ENCODE data around the gene TSPAN18. TPM values are rescaled to one million over a fixed set of nuclear protein-coding genes. Genes with fewer than 3 reads are reported as not detected.

Gene TSPAN18
- total RNA-seq, 4 donors from 2014 or later = 2.6 to 28.9 (median 4.9) TPM

DNA sequence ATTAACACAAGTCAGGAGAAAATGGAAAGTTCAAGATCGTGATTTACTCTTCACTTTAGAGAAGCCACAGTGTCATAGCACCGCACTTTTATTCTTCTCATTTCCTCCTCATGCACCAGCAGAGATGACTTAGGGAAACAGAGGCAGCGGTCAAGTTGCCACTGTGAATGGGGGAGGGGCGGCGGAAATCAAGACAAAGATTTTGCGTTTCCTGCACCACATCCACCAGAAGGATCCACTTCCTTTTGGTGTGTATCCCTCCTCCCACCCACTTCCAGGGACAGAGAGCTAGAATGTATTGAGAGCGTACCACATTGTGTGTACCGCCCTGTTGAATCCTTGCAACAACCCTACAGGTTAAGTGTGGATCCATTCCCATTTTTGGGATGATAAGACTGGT, 21.8 kb downstream of the TSPAN18 start:
- in situ Hi-C loops (cut with MboI; ENCODE audit: low pct_ligation_motif_present in 1 of 4, low pct_unique_long_range_greater_than_20kb in 1 of 4, low sequenced_read_pairs in 3 of 4) = loop anchor here in 1 of 4 donors (25.0 kb wide), 1 partner anchor 139 kb away; no protein-coding TSS in a partner anchor
- Histone ChIP-seq H3K9me3 (no peaks in the 10 kb centered on the region), H3K27ac (peak overlapping the region in 3 of 4 donors; percentile 54 to 65 (median 58)), H3K4me1 (peaks cover 8 to 32% (median 16%) of the 10 kb centered on the region in 4 donors), H3K4me3 (no peak overlapping the region), H3K36me3 (no peaks in the 10 kb centered on the region), H3K27me3 (no peaks in the 10 kb centered on the region)
- 94 to 100% methylated on average over 2 to 8 of the region's 8 CpGs for WGBS, 2 donors (ENCODE audit: low coverage in 1 of 2)
- intact Hi-C loops (cut with DNase I; ENCODE audit: low total_unique reads) = no loop called here
- TF ChIP-seq EP300 (IDR thresholded peaks at IDR 0.05; ENCODE audit: low read depth) = no peak
- DNase-seq = no peak

DNA sequence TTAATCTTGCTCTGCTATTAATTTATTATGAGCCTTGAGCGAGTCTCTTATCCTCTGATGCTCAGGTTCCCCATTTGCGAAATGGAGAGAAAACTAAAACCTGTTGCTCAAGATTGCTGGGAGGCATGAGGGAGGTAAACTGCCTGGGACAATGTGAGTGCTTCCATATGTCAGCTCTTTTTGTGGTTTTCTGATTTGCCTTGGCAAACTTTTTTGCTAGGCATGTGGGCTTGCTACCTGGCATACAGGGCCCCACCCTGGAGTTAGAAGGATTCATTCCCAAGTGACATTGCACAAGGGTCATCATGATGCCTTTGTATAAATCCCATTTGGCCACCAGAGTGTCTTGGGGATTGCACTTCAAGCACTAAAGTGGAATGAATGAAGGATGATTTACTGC, 22.4 kb downstream of the TSPAN18 start:
- in situ Hi-C loops (cut with MboI; ENCODE audit: low pct_ligation_motif_present in 1 of 4, low pct_unique_long_range_greater_than_20kb in 1 of 4, low sequenced_read_pairs in 3 of 4) = loop anchor here in 1 of 4 donors (25.0 kb wide), 1 partner anchor 138 kb away; no protein-coding TSS in a partner anchor
- Histone ChIP-seq H3K36me3 (no peaks in the 10 kb centered on the region), H3K27me3 (no peaks in the 10 kb centered on the region), H3K4me1 (peaks cover 8 to 30% (median 14%) of the 10 kb centered on the region in 4 donors), H3K4me3 (no peak overlapping the region), H3K9me3 (no peaks in the 10 kb centered on the region), H3K27ac (peak overlapping the region in 1 of 4 donors; percentile 58)
- intact Hi-C loops (cut with DNase I; ENCODE audit: low total_unique reads) = no loop called here
- TF ChIP-seq, protein P1, sequence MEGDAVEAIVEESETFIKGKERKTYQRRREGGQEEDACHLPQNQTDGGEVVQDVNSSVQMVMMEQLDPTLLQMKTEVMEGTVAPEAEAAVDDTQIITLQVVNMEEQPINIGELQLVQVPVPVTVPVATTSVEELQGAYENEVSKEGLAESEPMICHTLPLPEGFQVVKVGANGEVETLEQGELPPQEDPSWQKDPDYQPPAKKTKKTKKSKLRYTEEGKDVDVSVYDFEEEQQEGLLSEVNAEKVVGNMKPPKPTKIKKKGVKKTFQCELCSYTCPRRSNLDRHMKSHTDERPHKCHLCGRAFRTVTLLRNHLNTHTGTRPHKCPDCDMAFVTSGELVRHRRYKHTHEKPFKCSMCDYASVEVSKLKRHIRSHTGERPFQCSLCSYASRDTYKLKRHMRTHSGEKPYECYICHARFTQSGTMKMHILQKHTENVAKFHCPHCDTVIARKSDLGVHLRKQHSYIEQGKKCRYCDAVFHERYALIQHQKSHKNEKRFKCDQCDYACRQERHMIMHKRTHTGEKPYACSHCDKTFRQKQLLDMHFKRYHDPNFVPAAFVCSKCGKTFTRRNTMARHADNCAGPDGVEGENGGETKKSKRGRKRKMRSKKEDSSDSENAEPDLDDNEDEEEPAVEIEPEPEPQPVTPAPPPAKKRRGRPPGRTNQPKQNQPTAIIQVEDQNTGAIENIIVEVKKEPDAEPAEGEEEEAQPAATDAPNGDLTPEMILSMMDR (IDR thresholded peaks at IDR 0.05) = no peak
- TF ChIP-seq POLR2A (IDR thresholded peaks at IDR 0.05) (no peak), EP300 (IDR thresholded peaks at IDR 0.05; ENCODE audit: low read depth) (no peak), POLR2AphosphoS5 (IDR thresholded peaks at IDR 0.05) (no peak)
- 100% methylated on average over 2 of the region's 2 CpGs; no CpG with 5 or more reads in 1 of the 2 donors for WGBS, 2 donors (ENCODE audit: low coverage in 1 of 2)
- no peak for DNase-seq

DNA sequence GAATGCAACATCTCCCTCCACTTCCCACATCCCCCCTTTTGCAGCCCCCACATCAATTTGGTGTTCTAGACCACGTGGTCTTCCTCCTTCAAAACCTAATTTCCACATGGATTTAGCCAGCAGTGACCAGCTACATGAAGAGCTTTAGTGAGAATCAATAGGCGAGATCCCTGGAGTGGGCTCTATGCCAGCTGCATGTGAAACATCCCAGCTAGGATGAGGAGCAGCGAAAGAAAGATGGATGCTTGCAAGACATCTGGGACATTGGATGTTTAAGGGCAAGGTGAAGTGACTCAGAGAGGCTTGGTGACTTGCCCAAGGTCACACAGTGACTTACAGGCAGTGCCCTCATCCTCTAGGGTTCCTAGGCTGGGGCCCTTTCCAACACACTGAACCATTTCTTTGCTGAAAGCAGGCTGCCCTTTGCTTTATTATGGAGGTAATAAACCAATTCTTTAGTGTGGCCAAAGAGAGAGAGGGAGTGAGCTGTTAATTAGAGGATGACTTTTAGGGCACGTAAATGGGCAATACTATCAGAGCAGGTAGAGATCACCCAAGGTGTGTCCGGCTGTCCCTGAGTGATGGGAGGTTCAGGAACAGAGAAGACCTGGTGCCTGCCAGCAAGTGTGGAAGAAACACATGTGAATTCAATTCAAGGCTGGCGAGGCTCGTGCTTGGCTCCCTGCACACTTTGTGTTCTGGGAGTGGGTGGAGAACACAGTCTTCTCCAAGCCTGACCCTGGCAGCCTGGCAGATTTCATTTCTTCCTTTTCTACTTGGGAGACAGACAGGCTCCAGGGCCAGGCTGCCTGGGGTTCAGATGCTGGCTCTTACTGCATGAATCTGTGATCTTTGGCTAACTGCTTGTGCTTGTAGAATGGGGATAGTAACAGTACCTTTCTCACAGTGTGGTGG, 24.0 kb downstream of the TSPAN18 start:
- Histone ChIP-seq H3K36me3 (no peaks in the 10 kb centered on the region), H3K27ac (peak overlapping the region; percentile 34 to 74 (median 58)), H3K27me3 (no peaks in the 10 kb centered on the region), H3K4me3 (no peak overlapping the region), H3K9me3 (no peaks in the 10 kb centered on the region), H3K4me1 (peaks cover 6 to 42% (median 18%) of the 10 kb centered on the region in 4 donors)
- 27 to 48% methylated on average over 2 to 7 of the region's 7 CpGs for WGBS, 2 donors (ENCODE audit: low coverage in 1 of 2)
- no peak for DNase-seq
- in situ Hi-C loops (cut with MboI; ENCODE audit: low pct_ligation_motif_present in 1 of 4, low pct_unique_long_range_greater_than_20kb in 1 of 4, low sequenced_read_pairs in 3 of 4) = no loop called here
- TF ChIP-seq POLR2AphosphoS5 (IDR thresholded peaks at IDR 0.05) = no peak
- TF ChIP-seq POLR2A (IDR thresholded peaks at IDR 0.05) = no peak
- intact Hi-C loops (cut with DNase I; ENCODE audit: low total_unique reads) = no loop called here

DNA sequence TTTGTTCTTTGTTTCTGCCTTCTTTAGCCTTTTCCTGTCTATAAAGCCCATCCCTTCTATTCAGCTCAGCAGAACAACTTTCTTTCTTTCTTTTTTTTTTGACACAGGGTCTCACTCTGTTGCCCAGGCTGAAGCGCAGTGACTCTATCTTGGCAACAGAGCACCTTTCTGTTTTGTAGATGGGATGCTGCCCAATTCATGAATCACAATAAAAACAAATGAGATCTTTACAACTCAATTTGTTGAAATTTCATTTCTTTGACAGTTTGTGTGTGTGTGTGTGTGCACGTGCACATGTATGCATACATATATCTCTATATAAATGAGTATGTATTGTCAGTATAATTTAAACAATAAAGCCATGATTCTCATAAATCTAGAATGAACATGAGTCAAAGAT, 25.5 kb downstream of the TSPAN18 start:
- intact Hi-C loops (cut with DNase I; ENCODE audit: low total_unique reads) = no loop called here
- H3K4me3 ChIP-seq = no peak overlapping the region
- in situ Hi-C loops (cut with MboI; ENCODE audit: low pct_ligation_motif_present in 1 of 4, low pct_unique_long_range_greater_than_20kb in 1 of 4, low sequenced_read_pairs in 3 of 4) = no loop called here
- no peak for TF ChIP-seq POLR2A (IDR thresholded peaks at IDR 0.05)
- TF ChIP-seq EP300 (IDR thresholded peaks at IDR 0.05; ENCODE audit: low read depth) = no peak
- TF ChIP-seq, protein P1 (IDR thresholded peaks at IDR 0.05) = no peak
- TF ChIP-seq POLR2AphosphoS5 (IDR thresholded peaks at IDR 0.05) = no peak
- no peaks in the 10 kb centered on the region for H3K27me3 ChIP-seq
- H3K36me3 ChIP-seq = no peaks in the 10 kb centered on the region
- DNase-seq = no peak
- peaks cover 6 to 36% (median 16%) of the 10 kb centered on the region in 4 donors for H3K4me1 ChIP-seq
- WGBS, 2 donors (ENCODE audit: low coverage in 1 of 2) = 80 to 89% methylated on average over 2 of the region's 2 CpGs
- H3K9me3 ChIP-seq = no peaks in the 10 kb centered on the region
- H3K27ac ChIP-seq = peak overlapping the region in 3 of 4 donors; percentile 34 to 87 (median 73)

DNA sequence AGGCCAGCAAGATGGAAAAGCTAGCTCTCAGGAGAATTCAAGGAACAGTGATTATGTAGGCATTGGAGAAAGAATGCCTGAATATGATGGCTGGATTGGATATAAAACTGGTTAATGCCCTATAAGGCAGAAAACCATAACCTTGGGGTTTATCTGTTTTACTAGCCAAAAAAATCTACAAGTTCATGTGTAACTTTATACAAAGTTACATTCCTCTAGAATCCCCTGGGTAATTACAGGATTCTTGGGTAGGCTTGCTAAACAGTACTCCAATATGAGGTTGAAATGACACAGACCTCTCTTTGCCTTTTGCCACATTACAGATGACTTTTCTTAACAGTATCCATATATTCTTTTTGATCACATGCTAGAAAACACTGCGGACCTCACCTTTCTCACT, 26.0 kb downstream of the TSPAN18 start:
- in situ Hi-C loops (cut with MboI; ENCODE audit: low pct_ligation_motif_present in 1 of 4, low pct_unique_long_range_greater_than_20kb in 1 of 4, low sequenced_read_pairs in 3 of 4) = no loop called here
- WGBS, 2 donors (ENCODE audit: low coverage in 1 of 2) = 97% methylated on average over 1 of the region's 1 CpG; no CpG with 5 or more reads in 1 of the 2 donors
- H3K36me3 ChIP-seq = no peaks in the 10 kb centered on the region
- H3K27me3 ChIP-seq = no peaks in the 10 kb centered on the region
- DNase-seq = no peak
- TF ChIP-seq POLR2A (IDR thresholded peaks at IDR 0.05) = no peak
- TF ChIP-seq, protein P1 (IDR thresholded peaks at IDR 0.05) = no peak
- no peak for TF ChIP-seq POLR2AphosphoS5 (IDR thresholded peaks at IDR 0.05)
- no peak for TF ChIP-seq EP300 (IDR thresholded peaks at IDR 0.05; ENCODE audit: low read depth)
- no peaks in the 10 kb centered on the region for H3K9me3 ChIP-seq
- peaks cover 6 to 36% (median 14%) of the 10 kb centered on the region in 4 donors for H3K4me1 ChIP-seq
- peak overlapping the region; percentile 64 to 87 (median 74) for H3K27ac ChIP-seq
- intact Hi-C loops (cut with DNase I; ENCODE audit: low total_unique reads) = no loop called here
- H3K4me3 ChIP-seq = no peak overlapping the region

All from transverse colon (tissue), 4 donors.